GM10266 (cell line): ENCODE measurements around the gene CNTRL.
A peak's percentile ranks its signal among the peaks of the same experiment; 100 is the strongest.
"Not testable (repeated sequence)": the region's sequence is repeated elsewhere in the genome, so short reads cannot be mapped to it uniquely, and the experiment has no call there.

Source experiments
- DNase-seq: peaks from one replicate; pipeline ENCODE4 v3.0.0; 2012; ENCODE audit errors: extremely low spot score
- TF ChIP-seq, protein P1 (sequence below): IDR thresholded peaks from 2 replicates; pipeline ENCODE4 v1.5.1; 2012; ENCODE audit warnings: mild to moderate bottlenecking, low read depth; ENCODE audit not compliant: control insufficient read depth, insufficient read depth; ENCODE audit errors: missing control alignments

The CNTRL gene, protein sequence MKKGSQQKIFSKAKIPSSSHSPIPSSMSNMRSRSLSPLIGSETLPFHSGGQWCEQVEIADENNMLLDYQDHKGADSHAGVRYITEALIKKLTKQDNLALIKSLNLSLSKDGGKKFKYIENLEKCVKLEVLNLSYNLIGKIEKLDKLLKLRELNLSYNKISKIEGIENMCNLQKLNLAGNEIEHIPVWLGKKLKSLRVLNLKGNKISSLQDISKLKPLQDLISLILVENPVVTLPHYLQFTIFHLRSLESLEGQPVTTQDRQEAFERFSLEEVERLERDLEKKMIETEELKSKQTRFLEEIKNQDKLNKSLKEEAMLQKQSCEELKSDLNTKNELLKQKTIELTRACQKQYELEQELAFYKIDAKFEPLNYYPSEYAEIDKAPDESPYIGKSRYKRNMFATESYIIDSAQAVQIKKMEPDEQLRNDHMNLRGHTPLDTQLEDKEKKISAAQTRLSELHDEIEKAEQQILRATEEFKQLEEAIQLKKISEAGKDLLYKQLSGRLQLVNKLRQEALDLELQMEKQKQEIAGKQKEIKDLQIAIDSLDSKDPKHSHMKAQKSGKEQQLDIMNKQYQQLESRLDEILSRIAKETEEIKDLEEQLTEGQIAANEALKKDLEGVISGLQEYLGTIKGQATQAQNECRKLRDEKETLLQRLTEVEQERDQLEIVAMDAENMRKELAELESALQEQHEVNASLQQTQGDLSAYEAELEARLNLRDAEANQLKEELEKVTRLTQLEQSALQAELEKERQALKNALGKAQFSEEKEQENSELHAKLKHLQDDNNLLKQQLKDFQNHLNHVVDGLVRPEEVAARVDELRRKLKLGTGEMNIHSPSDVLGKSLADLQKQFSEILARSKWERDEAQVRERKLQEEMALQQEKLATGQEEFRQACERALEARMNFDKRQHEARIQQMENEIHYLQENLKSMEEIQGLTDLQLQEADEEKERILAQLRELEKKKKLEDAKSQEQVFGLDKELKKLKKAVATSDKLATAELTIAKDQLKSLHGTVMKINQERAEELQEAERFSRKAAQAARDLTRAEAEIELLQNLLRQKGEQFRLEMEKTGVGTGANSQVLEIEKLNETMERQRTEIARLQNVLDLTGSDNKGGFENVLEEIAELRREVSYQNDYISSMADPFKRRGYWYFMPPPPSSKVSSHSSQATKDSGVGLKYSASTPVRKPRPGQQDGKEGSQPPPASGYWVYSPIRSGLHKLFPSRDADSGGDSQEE (N-terminal part only)

DNA sequence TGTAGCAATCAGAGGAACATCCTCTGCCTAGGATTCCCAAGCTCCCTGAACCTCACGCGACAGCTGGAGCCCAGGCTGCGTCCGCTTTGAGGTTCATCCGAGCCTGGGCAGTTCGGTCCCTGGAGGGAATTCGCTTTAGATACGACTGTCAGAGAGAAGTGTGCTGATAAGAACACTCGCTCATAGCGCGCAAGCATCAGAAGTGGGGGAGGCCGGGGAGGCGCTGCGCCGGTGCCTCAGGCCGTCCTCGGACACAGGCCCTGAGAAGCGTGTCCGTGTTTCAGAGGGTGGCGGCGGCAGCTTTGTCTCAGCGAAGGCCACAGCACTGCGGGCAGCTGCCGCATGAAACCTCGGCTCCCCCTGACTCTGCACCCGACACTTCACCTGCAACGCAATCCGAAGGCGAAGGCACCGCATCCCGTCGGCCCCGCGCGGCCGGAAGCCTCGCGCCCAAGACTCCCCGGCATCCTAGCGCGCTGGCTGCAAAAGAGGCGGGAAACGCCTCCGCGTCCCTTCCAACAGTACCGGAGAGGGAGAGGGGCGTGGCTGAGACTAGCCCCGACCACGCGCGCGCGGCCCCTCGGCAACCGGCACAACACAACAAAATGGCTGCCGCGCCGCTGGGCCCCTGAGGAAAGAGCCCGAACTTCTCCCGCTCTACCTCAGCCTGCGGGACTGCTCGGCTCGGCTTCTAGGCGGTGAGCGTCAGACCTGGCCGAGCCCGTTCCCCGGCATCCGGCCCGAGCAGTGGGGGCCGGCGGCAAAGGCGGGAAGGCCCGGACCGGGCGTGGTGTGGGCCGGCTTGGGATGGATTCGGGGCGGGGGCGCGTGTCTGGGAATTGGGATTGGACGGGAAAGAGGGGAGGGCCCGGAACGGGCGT is at the start of gene CNTRL:
Gene CNTRL, plus strand, starts transcription at position 586 of the 881 bp plus-strand sequence. CDS start 13,372 bp downstream, outside the sequence.
- peak; percentile 82 for DNase-seq

DNA sequence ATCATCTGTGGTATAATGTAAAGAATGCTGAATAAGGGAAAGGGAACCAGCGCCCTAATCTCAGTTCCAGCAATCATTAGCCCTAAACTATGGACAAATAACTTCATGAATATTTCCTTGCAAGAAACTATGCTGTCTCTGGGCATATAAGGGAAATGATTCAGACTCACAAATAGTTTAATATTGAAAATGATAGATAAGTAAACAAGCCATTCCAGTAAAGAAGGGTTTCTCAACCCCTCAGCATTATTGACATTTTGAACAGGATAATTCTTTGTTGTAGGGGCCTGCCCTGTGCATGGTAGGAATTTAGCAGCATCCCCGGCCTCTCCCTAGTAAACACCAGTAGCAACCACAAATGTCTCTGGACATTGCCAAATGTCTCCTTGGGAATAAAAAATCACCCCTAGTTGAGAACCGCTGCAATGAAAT is 48.5 kb upstream of the CNTRL start:
- TF ChIP-seq, protein P1, sequence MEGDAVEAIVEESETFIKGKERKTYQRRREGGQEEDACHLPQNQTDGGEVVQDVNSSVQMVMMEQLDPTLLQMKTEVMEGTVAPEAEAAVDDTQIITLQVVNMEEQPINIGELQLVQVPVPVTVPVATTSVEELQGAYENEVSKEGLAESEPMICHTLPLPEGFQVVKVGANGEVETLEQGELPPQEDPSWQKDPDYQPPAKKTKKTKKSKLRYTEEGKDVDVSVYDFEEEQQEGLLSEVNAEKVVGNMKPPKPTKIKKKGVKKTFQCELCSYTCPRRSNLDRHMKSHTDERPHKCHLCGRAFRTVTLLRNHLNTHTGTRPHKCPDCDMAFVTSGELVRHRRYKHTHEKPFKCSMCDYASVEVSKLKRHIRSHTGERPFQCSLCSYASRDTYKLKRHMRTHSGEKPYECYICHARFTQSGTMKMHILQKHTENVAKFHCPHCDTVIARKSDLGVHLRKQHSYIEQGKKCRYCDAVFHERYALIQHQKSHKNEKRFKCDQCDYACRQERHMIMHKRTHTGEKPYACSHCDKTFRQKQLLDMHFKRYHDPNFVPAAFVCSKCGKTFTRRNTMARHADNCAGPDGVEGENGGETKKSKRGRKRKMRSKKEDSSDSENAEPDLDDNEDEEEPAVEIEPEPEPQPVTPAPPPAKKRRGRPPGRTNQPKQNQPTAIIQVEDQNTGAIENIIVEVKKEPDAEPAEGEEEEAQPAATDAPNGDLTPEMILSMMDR = no peak
- no peak for DNase-seq

More for the DNA sequence above, at the start of gene CNTRL:
- TF ChIP-seq, protein P1 = no peak

DNA sequence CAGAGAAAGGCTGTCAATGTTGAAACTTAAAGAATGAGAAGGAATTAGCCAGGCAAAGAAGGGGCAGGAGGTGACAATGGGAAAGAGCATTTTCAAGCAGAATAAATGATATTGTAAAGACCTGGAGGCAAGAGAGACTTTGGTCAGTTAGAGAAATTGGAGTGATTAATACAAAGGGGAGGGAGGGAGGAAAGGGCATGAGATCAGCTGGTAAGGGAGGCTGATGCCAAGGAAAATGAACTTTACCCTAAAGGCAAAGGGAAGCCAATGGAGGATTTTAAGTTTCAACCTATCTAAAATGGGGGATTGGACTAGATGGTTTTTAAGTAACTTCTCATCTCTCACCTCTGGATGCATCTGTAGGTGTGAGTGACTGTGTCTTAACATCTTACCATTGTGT is 48.0 kb upstream of the CNTRL start:
- TF ChIP-seq, protein P1 = no peak
- no peak for DNase-seq

DNA sequence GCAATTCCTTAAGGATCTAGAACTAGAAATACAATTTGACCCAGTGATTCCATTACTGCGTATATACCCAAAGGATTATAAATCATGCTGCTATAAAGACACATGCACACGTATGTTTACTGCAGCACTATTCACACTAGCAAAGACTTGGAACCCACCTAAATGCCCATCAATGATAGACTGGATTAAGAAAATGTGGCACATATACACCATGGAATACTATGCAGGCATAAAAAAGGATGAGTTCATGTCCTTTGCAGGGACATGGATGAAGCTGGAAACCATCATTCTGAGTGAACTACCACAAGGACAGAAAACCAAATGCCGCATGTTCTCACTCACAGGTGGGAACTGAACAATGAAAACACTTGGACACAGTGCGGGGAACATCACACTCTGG is 46.5 kb upstream of the CNTRL start:
- DNase-seq = not testable (repeated sequence)

DNA sequence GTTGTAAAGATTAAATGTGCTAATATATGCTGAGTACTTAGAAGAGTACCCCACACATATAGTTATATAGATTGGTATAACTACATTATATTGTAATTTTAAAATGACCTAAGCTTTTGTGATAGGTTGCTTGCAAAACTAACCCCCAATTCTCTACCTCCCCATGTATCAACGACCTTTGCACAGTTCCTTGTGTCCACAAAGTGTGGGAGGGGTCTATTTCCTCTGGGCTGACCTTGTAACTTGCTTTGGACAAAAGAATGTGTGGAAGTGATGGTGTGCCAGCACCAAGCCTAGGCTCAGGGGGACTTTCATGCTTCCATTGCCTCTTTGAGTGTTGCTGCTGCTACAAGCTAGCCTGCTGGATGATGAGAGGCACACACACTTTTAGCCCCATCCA is 45.3 kb upstream of the CNTRL start:
- TF ChIP-seq, protein P1 = no peak
- DNase-seq = no peak

DNA sequence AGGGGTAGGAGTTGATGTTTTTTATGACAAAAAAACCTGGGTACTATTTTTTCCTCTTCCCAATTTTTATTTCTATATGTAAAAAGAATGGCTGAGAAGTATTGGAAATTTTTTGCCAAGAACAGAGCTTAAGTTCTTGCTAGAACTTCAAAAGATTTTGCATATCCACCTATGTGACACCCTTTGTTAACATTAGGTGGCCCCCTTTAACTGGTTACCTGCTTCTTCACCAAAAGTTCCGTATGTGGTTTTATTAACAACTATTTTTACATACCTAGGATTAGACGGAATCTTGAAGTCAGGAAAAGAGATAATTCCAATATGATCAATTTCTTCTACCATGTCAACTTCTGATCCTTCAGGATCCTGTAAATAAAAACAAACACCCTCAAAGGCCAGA is 40.2 kb upstream of the CNTRL start:
- TF ChIP-seq, protein P1 = no peak
- DNase-seq = no peak

DNA sequence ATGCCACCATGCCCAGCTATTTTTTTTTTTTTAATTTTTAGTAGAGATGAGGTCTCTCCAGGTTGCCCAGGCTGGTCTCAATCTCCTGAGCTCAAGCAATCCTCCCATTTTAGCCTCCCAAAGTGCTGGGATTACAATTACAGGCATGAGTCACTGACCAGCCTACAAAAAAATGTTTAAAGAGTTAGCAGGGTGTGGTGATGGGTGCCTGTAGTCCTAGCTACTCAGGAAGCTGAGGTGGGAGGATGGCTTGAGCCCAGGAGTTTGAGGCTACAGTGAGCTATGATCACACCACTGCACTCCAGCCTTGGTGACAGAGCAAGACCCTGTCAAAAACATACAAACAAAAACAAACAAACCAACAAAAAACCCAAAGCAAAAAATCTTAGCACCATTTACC is 39.0 kb upstream of the CNTRL start:
- DNase-seq = not testable (repeated sequence)
